ENCODE results near the gene MAPK10. TPM values are rescaled to one million over a fixed set of nuclear protein-coding genes. Genes with fewer than 3 reads are reported as not detected.

Gene MAPK10
- total RNA-seq, 1 experiment from 2014 or later, result 3.6 TPM

- Mint-ChIP-seq H3K4me1 (ENCODE audit: low read depth, unreplicated experiment) (peaks cover 17% of the 10 kb centered on the region), H3K36me3 (ENCODE audit: insufficient read depth, unreplicated experiment) (no peaks in the 10 kb centered on the region), H3K27ac (ENCODE audit: unreplicated experiment) (no peak overlapping the region), H3K9me3 (ENCODE audit: low read depth, unreplicated experiment) (no peaks in the 10 kb centered on the region), H3K4me3 (ENCODE audit: low read depth, unreplicated experiment) (no peak overlapping the region), H3K27me3 (ENCODE audit: unreplicated experiment) (no peaks in the 10 kb centered on the region)
- DNase-seq, result peak; percentile 49
- peak; percentile 70 for TF ChIP-seq CTCF (IDR thresholded peaks at IDR 0.05; ENCODE audit: unreplicated experiment)
- no TSS peak for BruUV-seq (replicated peaks)
- CTCF ChIA-PET, result no interaction called here
- intact Hi-C loops (cut with micrococcal nuclease; ENCODE audit: unreplicated experiment), result loop anchor here (10.0 kb wide), 1 partner anchor 169 kb away; no protein-coding TSS in a partner anchor
Measured at GRCh38 chr4:86223472-86223871, 136.4 kb downstream of the MAPK10 start.

GRCh38 chr4:86221002-86221401 is 138.9 kb downstream of the MAPK10 start:
- TF ChIP-seq CTCF (IDR thresholded peaks at IDR 0.05; ENCODE audit: unreplicated experiment), result no peak
- no TSS peak for BruUV-seq (replicated peaks)
- peaks cover 19% of the 10 kb centered on the region for H3K4me1 Mint-ChIP-seq (ENCODE audit: low read depth, unreplicated experiment)
- H3K27ac Mint-ChIP-seq (ENCODE audit: unreplicated experiment), result no peak overlapping the region
- intact Hi-C loops (cut with micrococcal nuclease; ENCODE audit: unreplicated experiment), result loop anchor here (10.0 kb wide), 1 partner anchor 166 kb away; no protein-coding TSS in a partner anchor
- CTCF ChIA-PET, result no interaction called here
- DNase-seq, result no peak
- H3K4me3 Mint-ChIP-seq (ENCODE audit: low read depth, unreplicated experiment), result no peak overlapping the region
- no peaks in the 10 kb centered on the region for H3K27me3 Mint-ChIP-seq (ENCODE audit: unreplicated experiment)
- no peaks in the 10 kb centered on the region for H3K36me3 Mint-ChIP-seq (ENCODE audit: insufficient read depth, unreplicated experiment)
- no peaks in the 10 kb centered on the region for H3K9me3 Mint-ChIP-seq (ENCODE audit: low read depth, unreplicated experiment)

- no TSS peak for BruUV-seq (replicated peaks)
- Mint-ChIP-seq H3K36me3 (ENCODE audit: insufficient read depth, unreplicated experiment) (no peaks in the 10 kb centered on the region), H3K9me3 (ENCODE audit: low read depth, unreplicated experiment) (peaks cover 2% of the 10 kb centered on the region), H3K27me3 (ENCODE audit: unreplicated experiment) (no peaks in the 10 kb centered on the region), H3K4me1 (ENCODE audit: low read depth, unreplicated experiment) (peaks cover 19% of the 10 kb centered on the region), H3K4me3 (ENCODE audit: low read depth, unreplicated experiment) (no peak overlapping the region), H3K27ac (ENCODE audit: unreplicated experiment) (no peak overlapping the region)
- TF ChIP-seq CTCF (IDR thresholded peaks at IDR 0.05; ENCODE audit: unreplicated experiment), result no peak
- CTCF ChIA-PET, result interaction anchor here (0.6 kb wide), 1 partner anchor 88 kb away, joined by 3 read pairs; no protein-coding TSS in a partner anchor
- intact Hi-C loops (cut with micrococcal nuclease; ENCODE audit: unreplicated experiment), result loop anchor here (10.0 kb wide), 1 partner anchor 165 kb away; no protein-coding TSS in a partner anchor
- DNase-seq, result no peak
Measured at GRCh38 chr4:86220121-86220520, 139.7 kb downstream of the MAPK10 start.

GRCh38 chr4:86218746-86219473 is 140.9 kb downstream of the MAPK10 start:
- H3K4me1 Mint-ChIP-seq (ENCODE audit: low read depth, unreplicated experiment), result peaks cover 18% of the 10 kb centered on the region
- TF ChIP-seq CTCF (IDR thresholded peaks at IDR 0.05; ENCODE audit: unreplicated experiment), result no peak
- no peaks in the 10 kb centered on the region for H3K27me3 Mint-ChIP-seq (ENCODE audit: unreplicated experiment)
- peaks cover 4% of the 10 kb centered on the region for H3K9me3 Mint-ChIP-seq (ENCODE audit: low read depth, unreplicated experiment)
- intact Hi-C loops (cut with micrococcal nuclease; ENCODE audit: unreplicated experiment), result loop anchor here (5.0 kb wide), 1 partner anchor 37 kb away; no protein-coding TSS in a partner anchor
- DNase-seq, result peak; percentile 12
- CTCF ChIA-PET, result no interaction called here
- H3K36me3 Mint-ChIP-seq (ENCODE audit: insufficient read depth, unreplicated experiment), result no peaks in the 10 kb centered on the region
- H3K4me3 Mint-ChIP-seq (ENCODE audit: low read depth, unreplicated experiment), result peak overlapping the region; percentile 62
- H3K27ac Mint-ChIP-seq (ENCODE audit: unreplicated experiment), result peak overlapping the region; percentile 81
- no TSS peak for BruUV-seq (replicated peaks)

Data from Calu3 (cell line).